ENCODE results near the gene EID3. TPM values are rescaled to one million over a fixed set of nuclear protein-coding genes. Genes with fewer than 3 reads are reported as not detected.

EID3 gene
- total and polyA plus RNA-seq, 2 donors (not counting 1 experiment from before 2014, with no cell fraction given) = 2.3 to 18.0 TPM

- Histone ChIP-seq H3K4me3 (replicated peaks in 1 of 4; ENCODE audit: control extremely low read depth in 1 of 4, insufficient read depth in 1 of 4, low read depth in 3 of 4, low read length in 4 of 4) (no peak overlapping the region), H3K4me2 (ENCODE audit: extremely low read depth, insufficient read depth, low read length) (no peak overlapping the region), H4K20me1 (ENCODE audit: control insufficient read depth, extremely low read depth, insufficient read depth, low read length) (no peaks in the 10 kb centered on the region), H3K27me3 (ENCODE audit: control insufficient read depth, insufficient read depth, low read length) (no peaks in the 10 kb centered on the region), H3K27ac (ENCODE audit: insufficient read depth, low read length) (no peak overlapping the region), H2AFZ (ENCODE audit: low read length) (no peak overlapping the region), H3K9ac (ENCODE audit: insufficient read depth, low read length) (no peak overlapping the region), H3K36me3 (ENCODE audit: control insufficient read depth, insufficient read depth, low read length) (peaks cover 17% of the 10 kb centered on the region), H3K79me2 (ENCODE audit: control insufficient read depth, insufficient read depth, low read length) (peaks cover 19% of the 10 kb centered on the region), H3K9me3 (ENCODE audit: control insufficient read depth, insufficient read depth, low read depth, low read length) (no peaks in the 10 kb centered on the region), H3K4me1 (ENCODE audit: control insufficient read depth, extremely low read depth, insufficient read depth, low read length) (no peaks in the 10 kb centered on the region)
- TF ChIP-seq, protein P1, sequence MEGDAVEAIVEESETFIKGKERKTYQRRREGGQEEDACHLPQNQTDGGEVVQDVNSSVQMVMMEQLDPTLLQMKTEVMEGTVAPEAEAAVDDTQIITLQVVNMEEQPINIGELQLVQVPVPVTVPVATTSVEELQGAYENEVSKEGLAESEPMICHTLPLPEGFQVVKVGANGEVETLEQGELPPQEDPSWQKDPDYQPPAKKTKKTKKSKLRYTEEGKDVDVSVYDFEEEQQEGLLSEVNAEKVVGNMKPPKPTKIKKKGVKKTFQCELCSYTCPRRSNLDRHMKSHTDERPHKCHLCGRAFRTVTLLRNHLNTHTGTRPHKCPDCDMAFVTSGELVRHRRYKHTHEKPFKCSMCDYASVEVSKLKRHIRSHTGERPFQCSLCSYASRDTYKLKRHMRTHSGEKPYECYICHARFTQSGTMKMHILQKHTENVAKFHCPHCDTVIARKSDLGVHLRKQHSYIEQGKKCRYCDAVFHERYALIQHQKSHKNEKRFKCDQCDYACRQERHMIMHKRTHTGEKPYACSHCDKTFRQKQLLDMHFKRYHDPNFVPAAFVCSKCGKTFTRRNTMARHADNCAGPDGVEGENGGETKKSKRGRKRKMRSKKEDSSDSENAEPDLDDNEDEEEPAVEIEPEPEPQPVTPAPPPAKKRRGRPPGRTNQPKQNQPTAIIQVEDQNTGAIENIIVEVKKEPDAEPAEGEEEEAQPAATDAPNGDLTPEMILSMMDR (conservative IDR thresholded peaks at IDR 0.05 in 1 of 2, IDR thresholded peaks at IDR 0.05 in 1 of 2; ENCODE audit: low read depth in 1 of 2, low read length in 2 of 2) = no peak
- TF ChIP-seq EZH2 (IDR thresholded peaks at IDR 0.05; ENCODE audit: low read length, missing control alignments) = no peak
- DNase-seq (ENCODE audit: low read depth in 2 of 2) = no peak
Observed at GRCh38 chr12:104333692-104334255, 30.2 kb downstream of the EID3 start.

GRCh38 chr12:104334581-104334980 is 31.0 kb downstream of the EID3 start:
- TF ChIP-seq, protein P1 (conservative IDR thresholded peaks at IDR 0.05 in 1 of 2, IDR thresholded peaks at IDR 0.05 in 1 of 2; ENCODE audit: low read depth in 1 of 2, low read length in 2 of 2) = no peak
- TF ChIP-seq EZH2 (IDR thresholded peaks at IDR 0.05; ENCODE audit: low read length, missing control alignments) = no peak
- Histone ChIP-seq H3K36me3 (ENCODE audit: control insufficient read depth, insufficient read depth, low read length) (peaks cover 17% of the 10 kb centered on the region), H3K4me3 (replicated peaks in 1 of 4; ENCODE audit: control extremely low read depth in 1 of 4, insufficient read depth in 1 of 4, low read depth in 3 of 4, low read length in 4 of 4) (no peak overlapping the region), H2AFZ (ENCODE audit: low read length) (no peak overlapping the region), H3K4me1 (ENCODE audit: control insufficient read depth, extremely low read depth, insufficient read depth, low read length) (no peaks in the 10 kb centered on the region), H3K27ac (ENCODE audit: insufficient read depth, low read length) (no peak overlapping the region), H3K9me3 (ENCODE audit: control insufficient read depth, insufficient read depth, low read depth, low read length) (no peaks in the 10 kb centered on the region), H3K27me3 (ENCODE audit: control insufficient read depth, insufficient read depth, low read length) (no peaks in the 10 kb centered on the region), H3K79me2 (ENCODE audit: control insufficient read depth, insufficient read depth, low read length) (peaks cover 18% of the 10 kb centered on the region), H4K20me1 (ENCODE audit: control insufficient read depth, extremely low read depth, insufficient read depth, low read length) (no peaks in the 10 kb centered on the region), H3K9ac (ENCODE audit: insufficient read depth, low read length) (no peak overlapping the region), H3K4me2 (ENCODE audit: extremely low read depth, insufficient read depth, low read length) (no peak overlapping the region)
- no peak for DNase-seq (ENCODE audit: low read depth in 2 of 2)

- peaks cover 28% of the 10 kb centered on the region for H3K36me3 ChIP-seq (ENCODE audit: control insufficient read depth, insufficient read depth, low read length)
- no peaks in the 10 kb centered on the region for H3K27me3 ChIP-seq (ENCODE audit: control insufficient read depth, insufficient read depth, low read length)
- no peak overlapping the region for H2AFZ ChIP-seq (ENCODE audit: low read length)
- no peak for TF ChIP-seq EZH2 (IDR thresholded peaks at IDR 0.05; ENCODE audit: low read length, missing control alignments)
- TF ChIP-seq, protein P1 (conservative IDR thresholded peaks at IDR 0.05 in 1 of 2, IDR thresholded peaks at IDR 0.05 in 1 of 2; ENCODE audit: low read depth in 1 of 2, low read length in 2 of 2) = no peak
- H4K20me1 ChIP-seq (ENCODE audit: control insufficient read depth, extremely low read depth, insufficient read depth, low read length) = no peaks in the 10 kb centered on the region
- H3K9me3 ChIP-seq (ENCODE audit: control insufficient read depth, insufficient read depth, low read depth, low read length) = no peaks in the 10 kb centered on the region
- no peaks in the 10 kb centered on the region for H3K4me1 ChIP-seq (ENCODE audit: control insufficient read depth, extremely low read depth, insufficient read depth, low read length)
- peaks cover 29% of the 10 kb centered on the region for H3K79me2 ChIP-seq (ENCODE audit: control insufficient read depth, insufficient read depth, low read length)
- no peak for DNase-seq (ENCODE audit: low read depth in 2 of 2)
- H3K4me2 ChIP-seq (ENCODE audit: extremely low read depth, insufficient read depth, low read length) = no peak overlapping the region
- H3K4me3 ChIP-seq (replicated peaks in 1 of 4; ENCODE audit: control extremely low read depth in 1 of 4, insufficient read depth in 1 of 4, low read depth in 3 of 4, low read length in 4 of 4) = no peak overlapping the region
- no peak overlapping the region for H3K9ac ChIP-seq (ENCODE audit: insufficient read depth, low read length)
- no peak overlapping the region for H3K27ac ChIP-seq (ENCODE audit: insufficient read depth, low read length)
Observed at GRCh38 chr12:104336115-104336514, 32.6 kb downstream of the EID3 start.

All from fibroblast of lung (primary cell).